H1 (cell line): ENCODE measurements around the gene SLC26A8. TPM values are rescaled to one million over a fixed set of nuclear protein-coding genes. Genes with fewer than 3 reads are reported as not detected.

Experiments used
- BCL11A ChIP-seq, 2 experiments: IDR thresholded peaks; one replicate each; pipeline ENCODE4 v1.6.1; 2011; ENCODE audit warnings: low read depth in 2 of 2, low read length in 2 of 2, mild to moderate bottlenecking in 2 of 2
- BRCA1 ChIP-seq: IDR thresholded peaks from 2 replicates; pipeline ENCODE4 v1.6.1; 2012; ENCODE audit warnings: low read depth, low read length, improper control_type of control experiment
- KDM1A ChIP-seq: fragments of 200-600, 300-600 bp; sonication (generic); IDR thresholded peaks from 2 replicates; pipeline ENCODE4 v1.7.1; 2016; ENCODE audit warnings: mild to moderate bottlenecking, low read length, borderline replicate concordance
- NANOG ChIP-seq: IDR thresholded peaks from 2 replicates; pipeline ENCODE4 v1.6.1; 2011; ENCODE audit warnings: low read length, low read depth, mild to moderate bottlenecking, inconsistent platforms; ENCODE audit not compliant: insufficient read depth, poor library complexity, severe bottlenecking
- POU5F1 ChIP-seq: IDR thresholded peaks from 2 replicates; pipeline ENCODE4 v1.6.1; 2011; ENCODE audit warnings: low read depth, mild to moderate bottlenecking, low read length, moderate library complexity
- RFX5 ChIP-seq: IDR thresholded peaks from 2 replicates; pipeline ENCODE4 v1.6.1; 2011; ENCODE audit warnings: low read depth, low read length, improper control_type of control experiment, borderline replicate concordance
- RXRA ChIP-seq: IDR thresholded peaks from 2 replicates; pipeline ENCODE4 v1.6.1; 2011; ENCODE audit warnings: low read depth, mild to moderate bottlenecking, low read length, moderate library complexity; ENCODE audit not compliant: insufficient read depth
- TAF7 ChIP-seq: optimal IDR thresholded peaks from 2 replicates; pipeline ENCODE3; 2011; ENCODE audit warnings: low read depth, mild to moderate bottlenecking, inconsistent platforms, low read length, moderate library complexity, borderline replicate concordance
- polyA plus RNA-seq, 7 experiments: library from polyadenylated mRNA; depleted of rRNA in 3 of 7; stranded (reverse) in 5 of 7; unstranded in 2 of 7; fragments of >200 nt in 5 of 7; fragments of 200-250 nt in 2 of 7; gene quantifications; 1 replicate in 5 of 7; 2 replicates in 1 of 7; 4 replicates in 1 of 7; pipeline versions ENCODE4 v1.2.1 to v1.2.3, GENCODE V29; 2011 to 2013; ENCODE audit warnings: missing spikeins in 2 of 7, mixed read lengths in 2 of 7
- total RNA-seq: library from RNA; stranded (reverse); fragmentation: NEBNext Ultra II Directional; extraction: Animal tissue kit (Norgen Biotek cat#: 25700); gene quantifications from 2 replicates; pipeline ENCODE4 v1.2.1, GENCODE V29; 2021
- TF ChIP-seq, protein P1 (sequence below): fragments of 300-600 bp; sonication (generic); IDR thresholded peaks from 2 replicates; pipeline ENCODE4 v1.7.1; 2012; ENCODE audit warnings: low read length, moderate library complexity, mild to moderate bottlenecking, inconsistent platforms; ENCODE audit not compliant: insufficient replicate concordance
- TF ChIP-seq, protein P2 (sequence below): IDR thresholded peaks from 2 replicates; pipeline ENCODE4 v1.6.1; 2012; ENCODE audit warnings: inconsistent platforms

SLC26A8 gene
- total and polyA plus RNA-seq, 2 of the 8 experiments (the other 6 are each of a cell fraction or from before 2014, with no cell fraction given): 0.56 to 0.57 TPM

DNA sequence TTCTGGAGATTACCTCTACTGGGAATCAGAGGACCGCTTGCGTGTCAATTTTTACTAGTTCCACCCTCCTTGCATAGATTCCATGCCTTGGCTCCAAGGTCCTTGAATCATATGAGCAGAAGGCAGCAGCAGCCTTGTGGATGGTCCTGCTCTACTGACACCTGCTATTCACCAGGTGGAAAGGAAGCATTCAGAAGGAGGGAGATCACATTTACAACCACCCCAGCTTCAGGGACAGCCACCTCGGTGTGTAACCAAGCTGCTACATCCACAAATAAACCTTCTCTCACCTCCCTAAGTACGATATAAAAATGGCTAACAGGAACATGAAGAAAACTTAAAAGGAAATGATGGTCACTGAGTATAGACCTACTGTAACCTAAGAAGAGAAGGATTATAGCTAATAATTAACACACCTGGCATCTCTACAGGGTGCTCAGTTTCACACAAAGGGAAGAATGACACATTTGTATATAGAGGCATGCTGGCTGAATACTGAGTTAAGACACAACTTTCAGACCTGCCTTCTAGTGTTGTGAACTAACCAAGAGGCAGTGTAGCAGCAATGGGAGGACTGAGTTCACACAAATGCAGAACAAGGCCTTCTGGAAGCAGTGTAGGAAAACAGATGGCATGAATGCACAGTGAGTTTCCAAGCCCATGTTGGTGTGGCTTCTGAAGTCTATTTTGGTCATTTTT, 57.2 kb downstream of the SLC26A8 start (continued):
- TF ChIP-seq, protein P1, sequence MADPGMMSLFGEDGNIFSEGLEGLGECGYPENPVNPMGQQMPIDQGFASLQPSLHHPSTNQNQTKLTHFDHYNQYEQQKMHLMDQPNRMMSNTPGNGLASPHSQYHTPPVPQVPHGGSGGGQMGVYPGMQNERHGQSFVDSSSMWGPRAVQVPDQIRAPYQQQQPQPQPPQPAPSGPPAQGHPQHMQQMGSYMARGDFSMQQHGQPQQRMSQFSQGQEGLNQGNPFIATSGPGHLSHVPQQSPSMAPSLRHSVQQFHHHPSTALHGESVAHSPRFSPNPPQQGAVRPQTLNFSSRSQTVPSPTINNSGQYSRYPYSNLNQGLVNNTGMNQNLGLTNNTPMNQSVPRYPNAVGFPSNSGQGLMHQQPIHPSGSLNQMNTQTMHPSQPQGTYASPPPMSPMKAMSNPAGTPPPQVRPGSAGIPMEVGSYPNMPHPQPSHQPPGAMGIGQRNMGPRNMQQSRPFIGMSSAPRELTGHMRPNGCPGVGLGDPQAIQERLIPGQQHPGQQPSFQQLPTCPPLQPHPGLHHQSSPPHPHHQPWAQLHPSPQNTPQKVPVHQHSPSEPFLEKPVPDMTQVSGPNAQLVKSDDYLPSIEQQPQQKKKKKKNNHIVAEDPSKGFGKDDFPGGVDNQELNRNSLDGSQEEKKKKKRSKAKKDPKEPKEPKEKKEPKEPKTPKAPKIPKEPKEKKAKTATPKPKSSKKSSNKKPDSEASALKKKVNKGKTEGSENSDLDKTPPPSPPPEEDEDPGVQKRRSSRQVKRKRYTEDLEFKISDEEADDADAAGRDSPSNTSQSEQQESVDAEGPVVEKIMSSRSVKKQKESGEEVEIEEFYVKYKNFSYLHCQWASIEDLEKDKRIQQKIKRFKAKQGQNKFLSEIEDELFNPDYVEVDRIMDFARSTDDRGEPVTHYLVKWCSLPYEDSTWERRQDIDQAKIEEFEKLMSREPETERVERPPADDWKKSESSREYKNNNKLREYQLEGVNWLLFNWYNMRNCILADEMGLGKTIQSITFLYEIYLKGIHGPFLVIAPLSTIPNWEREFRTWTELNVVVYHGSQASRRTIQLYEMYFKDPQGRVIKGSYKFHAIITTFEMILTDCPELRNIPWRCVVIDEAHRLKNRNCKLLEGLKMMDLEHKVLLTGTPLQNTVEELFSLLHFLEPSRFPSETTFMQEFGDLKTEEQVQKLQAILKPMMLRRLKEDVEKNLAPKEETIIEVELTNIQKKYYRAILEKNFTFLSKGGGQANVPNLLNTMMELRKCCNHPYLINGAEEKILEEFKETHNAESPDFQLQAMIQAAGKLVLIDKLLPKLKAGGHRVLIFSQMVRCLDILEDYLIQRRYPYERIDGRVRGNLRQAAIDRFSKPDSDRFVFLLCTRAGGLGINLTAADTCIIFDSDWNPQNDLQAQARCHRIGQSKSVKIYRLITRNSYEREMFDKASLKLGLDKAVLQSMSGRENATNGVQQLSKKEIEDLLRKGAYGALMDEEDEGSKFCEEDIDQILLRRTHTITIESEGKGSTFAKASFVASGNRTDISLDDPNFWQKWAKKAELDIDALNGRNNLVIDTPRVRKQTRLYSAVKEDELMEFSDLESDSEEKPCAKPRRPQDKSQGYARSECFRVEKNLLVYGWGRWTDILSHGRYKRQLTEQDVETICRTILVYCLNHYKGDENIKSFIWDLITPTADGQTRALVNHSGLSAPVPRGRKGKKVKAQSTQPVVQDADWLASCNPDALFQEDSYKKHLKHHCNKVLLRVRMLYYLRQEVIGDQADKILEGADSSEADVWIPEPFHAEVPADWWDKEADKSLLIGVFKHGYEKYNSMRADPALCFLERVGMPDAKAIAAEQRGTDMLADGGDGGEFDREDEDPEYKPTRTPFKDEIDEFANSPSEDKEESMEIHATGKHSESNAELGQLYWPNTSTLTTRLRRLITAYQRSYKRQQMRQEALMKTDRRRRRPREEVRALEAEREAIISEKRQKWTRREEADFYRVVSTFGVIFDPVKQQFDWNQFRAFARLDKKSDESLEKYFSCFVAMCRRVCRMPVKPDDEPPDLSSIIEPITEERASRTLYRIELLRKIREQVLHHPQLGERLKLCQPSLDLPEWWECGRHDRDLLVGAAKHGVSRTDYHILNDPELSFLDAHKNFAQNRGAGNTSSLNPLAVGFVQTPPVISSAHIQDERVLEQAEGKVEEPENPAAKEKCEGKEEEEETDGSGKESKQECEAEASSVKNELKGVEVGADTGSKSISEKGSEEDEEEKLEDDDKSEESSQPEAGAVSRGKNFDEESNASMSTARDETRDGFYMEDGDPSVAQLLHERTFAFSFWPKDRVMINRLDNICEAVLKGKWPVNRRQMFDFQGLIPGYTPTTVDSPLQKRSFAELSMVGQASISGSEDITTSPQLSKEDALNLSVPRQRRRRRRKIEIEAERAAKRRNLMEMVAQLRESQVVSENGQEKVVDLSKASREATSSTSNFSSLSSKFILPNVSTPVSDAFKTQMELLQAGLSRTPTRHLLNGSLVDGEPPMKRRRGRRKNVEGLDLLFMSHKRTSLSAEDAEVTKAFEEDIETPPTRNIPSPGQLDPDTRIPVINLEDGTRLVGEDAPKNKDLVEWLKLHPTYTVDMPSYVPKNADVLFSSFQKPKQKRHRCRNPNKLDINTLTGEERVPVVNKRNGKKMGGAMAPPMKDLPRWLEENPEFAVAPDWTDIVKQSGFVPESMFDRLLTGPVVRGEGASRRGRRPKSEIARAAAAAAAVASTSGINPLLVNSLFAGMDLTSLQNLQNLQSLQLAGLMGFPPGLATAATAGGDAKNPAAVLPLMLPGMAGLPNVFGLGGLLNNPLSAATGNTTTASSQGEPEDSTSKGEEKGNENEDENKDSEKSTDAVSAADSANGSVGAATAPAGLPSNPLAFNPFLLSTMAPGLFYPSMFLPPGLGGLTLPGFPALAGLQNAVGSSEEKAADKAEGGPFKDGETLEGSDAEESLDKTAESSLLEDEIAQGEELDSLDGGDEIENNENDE: no peak
- TF ChIP-seq RFX5: no peak
- TF ChIP-seq BCL11A (IDR thresholded peaks at IDR 0.05; ENCODE audit: low read depth in 2 of 2, low read length in 2 of 2): no peak
- TF ChIP-seq, protein P2, sequence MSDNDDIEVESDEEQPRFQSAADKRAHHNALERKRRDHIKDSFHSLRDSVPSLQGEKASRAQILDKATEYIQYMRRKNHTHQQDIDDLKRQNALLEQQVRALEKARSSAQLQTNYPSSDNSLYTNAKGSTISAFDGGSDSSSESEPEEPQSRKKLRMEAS: no peak
- TF ChIP-seq BRCA1: no peak
- no peak for TF ChIP-seq POU5F1
- TF ChIP-seq KDM1A: no peak
- no peak for TF ChIP-seq NANOG
- TF ChIP-seq RXRA: no peak
- TF ChIP-seq TAF7: no peak
